ENCODE data around the gene SAG.

SAG gene

GRCh38 chr2:233263045-233263570 lies 44.5 kb upstream of the SAG start:
- Mint-ChIP-seq H3K4me3 (no peak overlapping the region), H3K36me3 (ENCODE audit: low read depth) (peaks cover 77% of the 10 kb centered on the region), H3K9me3 (no peaks in the 10 kb centered on the region), H3K27me3 (ENCODE audit: low read depth, poor library complexity) (no peaks in the 10 kb centered on the region), H3K4me1 (peaks cover 11% of the 10 kb centered on the region), H3K27ac (no peak overlapping the region)
- no peak for TF ChIP-seq CTCF (IDR thresholded peaks at IDR 0.05)
- DNase-seq = no peak

GRCh38 chr2:233264667-233265066 lies 42.9 kb upstream of the SAG start:
- peak overlapping the region; percentile 74 for H3K27ac Mint-ChIP-seq
- no peak overlapping the region for H3K4me3 Mint-ChIP-seq
- no peaks in the 10 kb centered on the region for H3K9me3 Mint-ChIP-seq
- no peaks in the 10 kb centered on the region for H3K27me3 Mint-ChIP-seq (ENCODE audit: low read depth, poor library complexity)
- peaks cover 81% of the 10 kb centered on the region for H3K36me3 Mint-ChIP-seq (ENCODE audit: low read depth)
- no peak for DNase-seq
- TF ChIP-seq CTCF (IDR thresholded peaks at IDR 0.05) = no peak
- peaks cover 11% of the 10 kb centered on the region for H3K4me1 Mint-ChIP-seq

- Mint-ChIP-seq H3K27me3 (ENCODE audit: low read depth, poor library complexity) (no peaks in the 10 kb centered on the region), H3K4me1 (peaks cover 11% of the 10 kb centered on the region), H3K4me3 (no peak overlapping the region), H3K9me3 (no peaks in the 10 kb centered on the region), H3K36me3 (ENCODE audit: low read depth) (peaks cover 81% of the 10 kb centered on the region), H3K27ac (peak overlapping the region; percentile 96)
- TF ChIP-seq CTCF (IDR thresholded peaks at IDR 0.05) = no peak
- no peak for DNase-seq
Observed at GRCh38 chr2:233265899-233266431, 41.7 kb upstream of the SAG start.

- Mint-ChIP-seq H3K27ac (peak overlapping the region; percentile 96), H3K4me1 (peaks cover 11% of the 10 kb centered on the region), H3K27me3 (ENCODE audit: low read depth, poor library complexity) (no peaks in the 10 kb centered on the region), H3K36me3 (ENCODE audit: low read depth) (peaks cover 77% of the 10 kb centered on the region), H3K9me3 (no peaks in the 10 kb centered on the region), H3K4me3 (no peak overlapping the region)
- no peak for DNase-seq
- no peak for TF ChIP-seq CTCF (IDR thresholded peaks at IDR 0.05)
Observed at GRCh38 chr2:233266481-233266880, 41.1 kb upstream of the SAG start.

GRCh38 chr2:233267516-233268245 lies 39.9 kb upstream of the SAG start:
- peaks cover 11% of the 10 kb centered on the region for H3K4me1 Mint-ChIP-seq
- TF ChIP-seq CTCF (IDR thresholded peaks at IDR 0.05) = no peak
- peaks cover 74% of the 10 kb centered on the region for H3K36me3 Mint-ChIP-seq (ENCODE audit: low read depth)
- H3K27ac Mint-ChIP-seq = no peak overlapping the region
- H3K9me3 Mint-ChIP-seq = no peaks in the 10 kb centered on the region
- no peak overlapping the region for H3K4me3 Mint-ChIP-seq
- no peak for DNase-seq
- no peaks in the 10 kb centered on the region for H3K27me3 Mint-ChIP-seq (ENCODE audit: low read depth, poor library complexity)

GRCh38 chr2:233270366-233270765 lies 37.2 kb upstream of the SAG start:
- Mint-ChIP-seq H3K27ac (peak overlapping the region; percentile 82), H3K4me3 (no peak overlapping the region), H3K4me1 (peaks cover 11% of the 10 kb centered on the region), H3K36me3 (ENCODE audit: low read depth) (peaks cover 82% of the 10 kb centered on the region), H3K27me3 (ENCODE audit: low read depth, poor library complexity) (no peaks in the 10 kb centered on the region), H3K9me3 (no peaks in the 10 kb centered on the region)
- no peak for DNase-seq
- no peak for TF ChIP-seq CTCF (IDR thresholded peaks at IDR 0.05)

All from nephron progenitor cell (in vitro differentiated cells).